Gastrocnemius medialis (tissue), 4 donors: ENCODE data around the gene MYO9A. TPM values are rescaled to one million over a fixed set of nuclear protein-coding genes. Genes with fewer than 3 reads are reported as not detected.

Source experiments
- ATAC-seq, 2 donors: fragments of 150-250 bp; one replicate each; pipeline ENCODE4 v1.9.1; 2016
- DNase-seq, 2 donors: peaks; one replicate each; pipeline ENCODE4 v3.0.0-alpha.2; 2019
- H3K27ac ChIP-seq, 4 donors: fragments of 200-600 bp; sonication (generic); 1 replicate in 1 of 4; 2 replicates in 3 of 4; pipeline ENCODE4 v1.5.1; 2016 to 2018; ENCODE audit warnings: mild to moderate bottlenecking in 2 of 4, moderate library complexity in 1 of 4
- H3K27me3 ChIP-seq, 3 donors: fragments of 200-600 bp; sonication (generic) in 2 of 3; 1 replicate in 1 of 3; 2 replicates in 2 of 3; pipeline versions ENCODE4 v1.5.1 to v1.6.0; 2016 to 2019; ENCODE audit warnings: mild to moderate bottlenecking in 1 of 3, moderate library complexity in 1 of 3
- H3K36me3 ChIP-seq, 2 donors: fragments of 200-600 bp; sonication (generic) in 1 of 2; one replicate each; pipeline ENCODE4 v1.5.1; 2017 to 2018
- H3K4me1 ChIP-seq, 2 donors: fragments of 200-600 bp; sonication (generic) in 1 of 2; one replicate each; pipeline ENCODE4 v1.5.1; 2016 to 2017; ENCODE audit warnings: mild to moderate bottlenecking in 2 of 2
- H3K4me3 ChIP-seq, 4 donors: fragments of 200-600 bp; sonication (generic) in 3 of 4; 1 replicate in 1 of 4; 2 replicates in 3 of 4; pipeline ENCODE4 v1.5.1; 2016 to 2019; ENCODE audit warnings: mild to moderate bottlenecking in 2 of 4
- H3K9me3 ChIP-seq, 3 donors: fragments of 200-600 bp; sonication (generic) in 2 of 3; 1 replicate in 1 of 3; 2 replicates in 2 of 3; pipeline ENCODE4 v1.5.1; 2016 to 2019
- CTCF ChIP-seq, 5 experiments: fragments of 450-650 bp in 3 of 5; fragments of 200-600 bp in 2 of 5; sonication (generic) in 2 of 5; IDR thresholded peaks in 4 of 5; conservative IDR thresholded peaks in 1 of 5; 1 replicate in 4 of 5; 2 replicates in 1 of 5; pipeline ENCODE4 v1.5.1; 2016 to 2019; ENCODE audit warnings: antibody characterized with exemption in 5 of 5, mild to moderate bottlenecking in 3 of 5, moderate library complexity in 3 of 5
- POLR2A ChIP-seq, 2 donors: fragments of 450-650 bp; IDR thresholded peaks; one replicate each; pipeline ENCODE4 v1.6.1; 2017; ENCODE audit warnings: antibody characterized with exemption in 2 of 2, mild to moderate bottlenecking in 2 of 2, moderate library complexity in 2 of 2
- in situ Hi-C, 4 donors: fragments of 200-750 bp; cut with MboI; loops; one replicate each; pipeline versions ENCODE4 v1.15.0 to v1.8.0; 2017; ENCODE audit warnings: low sequenced_read_pairs in 4 of 4
- intact Hi-C: fragments of 100-400 bp; cut with DNase I; formaldehyde crosslinking; loops from one replicate; pipeline ENCODE4 v1.15.1; 2023; ENCODE audit warnings: low total_unique reads
- total RNA-seq, 4 donors: library from RNA; depleted of rRNA; stranded (reverse); fragments of >200 nt; gene quantifications; one replicate each; pipeline versions ENCODE4 v1.1.0 to v1.2.3, GENCODE V29; 2016

MYO9A gene
- total RNA-seq, 4 donors from 2014 or later: 21.0 to 40.9 (median 24.2) TPM

- in situ Hi-C loops: loop anchor here in 3 of 4 donors (25.0 kb wide), 5 partner anchors 250 to 700 kb away; no protein-coding TSS in a partner anchor
These were observed 44.6 kb upstream of the MYO9A start for GRCh38 chr15:72162569-72162968.

GRCh38 chr15:72161361-72162132, 43.6 kb upstream of the MYO9A start:
- in situ Hi-C loops: loop anchor here in 3 of 4 donors (25.0 kb wide), 5 partner anchors 249 to 699 kb away; no protein-coding TSS in a partner anchor

More at GRCh38 chr15:72162569-72162968, 44.6 kb upstream of the MYO9A start:
- Histone ChIP-seq H3K27ac (no peak overlapping the region), H3K36me3 (no peaks in the 10 kb centered on the region), H3K9me3 (no peaks in the 10 kb centered on the region), H3K27me3 (no peaks in the 10 kb centered on the region), H3K4me3 (no peak overlapping the region), H3K4me1 (peaks cover 8 to 14% of the 10 kb centered on the region in 2 donors)
- DNase-seq (no peak), ATAC-seq (no peak)
- intact Hi-C loops: no loop called here
- no peak for TF ChIP-seq POLR2A (IDR thresholded peaks at IDR 0.05)

GRCh38 chr15:72160696-72161245, 42.8 kb upstream of the MYO9A start:
- intact Hi-C loops: no loop called here
- H3K9me3 ChIP-seq: no peaks in the 10 kb centered on the region
- ATAC-seq: no peak
- peak overlapping the region in 2 of 4 donors; percentile 46 to 61 for H3K27ac ChIP-seq
- no peak overlapping the region for H3K4me3 ChIP-seq
- H3K36me3 ChIP-seq: no peaks in the 10 kb centered on the region
- TF ChIP-seq CTCF (IDR thresholded peaks at IDR 0.05 in 4 of 5, conservative IDR thresholded peaks at IDR 0.05 in 1 of 5) (no peak), POLR2A (IDR thresholded peaks at IDR 0.05) (no peak)
- H3K27me3 ChIP-seq: no peaks in the 10 kb centered on the region
- H3K4me1 ChIP-seq: peaks cover 8 to 14% of the 10 kb centered on the region in 2 donors
- no peak for DNase-seq
- in situ Hi-C loops: loop anchor here in 3 of 4 donors (25.0 kb wide), 5 partner anchors 248 to 698 kb away; no protein-coding TSS in a partner anchor

More at GRCh38 chr15:72161361-72162132, 43.6 kb upstream of the MYO9A start:
- ATAC-seq: no peak
- DNase-seq: no peak
- Histone ChIP-seq H3K9me3 (no peaks in the 10 kb centered on the region), H3K36me3 (no peaks in the 10 kb centered on the region), H3K27me3 (no peaks in the 10 kb centered on the region), H3K27ac (peak overlapping the region in 2 of 4 donors; percentile 46 to 61), H3K4me1 (peaks cover 8 to 14% of the 10 kb centered on the region in 2 donors), H3K4me3 (no peak overlapping the region)
- intact Hi-C loops: no loop called here
- TF ChIP-seq POLR2A (IDR thresholded peaks at IDR 0.05) (no peak), CTCF (IDR thresholded peaks at IDR 0.05 in 4 of 5, conservative IDR thresholded peaks at IDR 0.05 in 1 of 5) (no peak)

- Histone ChIP-seq H3K4me3 (no peak overlapping the region), H3K27me3 (no peaks in the 10 kb centered on the region), H3K4me1 (peaks cover 8 to 20% of the 10 kb centered on the region in 2 donors), H3K9me3 (no peaks in the 10 kb centered on the region), H3K27ac (no peak overlapping the region), H3K36me3 (no peaks in the 10 kb centered on the region)
- TF ChIP-seq POLR2A (IDR thresholded peaks at IDR 0.05): no peak
- TF ChIP-seq CTCF (IDR thresholded peaks at IDR 0.05 in 4 of 5, conservative IDR thresholded peaks at IDR 0.05 in 1 of 5): no peak
- no peak for ATAC-seq
- in situ Hi-C loops: loop anchor here (10.0 to 25.0 kb wide), 6 partner anchors 245 to 695 kb away; no protein-coding TSS in a partner anchor
- DNase-seq: no peak
- intact Hi-C loops: loop anchor here (1.0 to 5.0 kb wide), 4 partner anchors 266 to 412 kb away; no protein-coding TSS in a partner anchor
These were observed 39.0 kb upstream of the MYO9A start for GRCh38 chr15:72156928-72157327.
